HepG2 (cell line): ENCODE data around the gene PLRG1. TPM values are rescaled to one million over a fixed set of nuclear protein-coding genes. Genes with fewer than 3 reads are reported as not detected.

ENCODE experiments used
- CEBPB ChIP-seq: IDR thresholded peaks from 2 replicates; pipeline ENCODE4 v1.6.1; 2011; ENCODE audit warnings: low read depth, low read length, improper control_type of control experiment, borderline replicate concordance
- HDAC6 ChIP-seq: fragments of 200-600 bp; sonication (generic); IDR thresholded peaks from 2 replicates; pipeline ENCODE4 v1.7.0; 2017; ENCODE audit warnings: mild to moderate bottlenecking, antibody characterized with exemption, low read length, low read depth
- MAX ChIP-seq: IDR thresholded peaks from 2 replicates; pipeline ENCODE4 v1.6.1; 2012; ENCODE audit warnings: inconsistent platforms
- NCOA2 ChIP-seq: sonication (generic); formaldehyde crosslinking; IDR thresholded peaks from 2 replicates; pipeline ENCODE4 v1.8.0; 2022; ENCODE audit warnings: inconsistent platforms
- NR2F2 ChIP-seq: IDR thresholded peaks from 2 replicates; pipeline ENCODE4 v1.6.1; 2012; ENCODE audit warnings: low read depth, inconsistent platforms, borderline replicate concordance
- RELA ChIP-seq: sonication (generic); formaldehyde crosslinking; IDR thresholded peaks from 2 replicates; pipeline ENCODE4 v1.4.0; 2020; ENCODE audit warnings: missing genetic modification reagents
- RXRA ChIP-seq: sonication (generic); formaldehyde crosslinking; IDR thresholded peaks from 2 replicates; pipeline ENCODE4 v1.5.1; 2020; ENCODE audit warnings: missing genetic modification reagents
- THAP8 ChIP-seq: sonication (generic); formaldehyde crosslinking; IDR thresholded peaks from 2 replicates; pipeline ENCODE4 v1.5.1; 2020; ENCODE audit warnings: missing genetic modification reagents, mild to moderate bottlenecking, borderline replicate concordance
- TOE1 ChIP-seq: sonication (generic); formaldehyde crosslinking; IDR thresholded peaks from 2 replicates; pipeline ENCODE4 v1.4.0; 2020; ENCODE audit warnings: mild to moderate bottlenecking, missing genetic modification reagents
- ZNF263 ChIP-seq: sonication (generic); formaldehyde crosslinking; IDR thresholded peaks from 2 replicates; pipeline ENCODE4 v1.4.0; 2020; ENCODE audit warnings: missing genetic modification reagents
- ZNF407 ChIP-seq: sonication (generic); formaldehyde crosslinking; IDR thresholded peaks from one replicate; pipeline ENCODE4 v1.5.1; 2020; ENCODE audit warnings: mild to moderate bottlenecking, missing genetic modification reagents; ENCODE audit errors: not compliant biosample characterization
- ZNF841 ChIP-seq: sonication (generic); formaldehyde crosslinking; IDR thresholded peaks from 2 replicates; pipeline ENCODE4 v1.8.1; 2023; ENCODE audit warnings: missing genetic modification reagents, borderline replicate concordance
- polyA plus RNA-seq, 8 experiments: library from polyadenylated mRNA; depleted of rRNA in 3 of 8; stranded (reverse) in 7 of 8; unstranded in 1 of 8; fragments of >200 nt; fragmentation: Illumina TruSeq in 4 of 8; extraction: Trizol in 4 of 8; gene quantifications; 2 replicates each; pipeline versions ENCODE4 v1.2.1 to v1.2.3, GENCODE V29; 2011 to 2016; ENCODE audit warnings: low read depth in 4 of 8, missing spikeins in 1 of 8, mixed read lengths in 1 of 8; ENCODE audit not compliant: insufficient read depth in 1 of 8
- total RNA-seq, 5 experiments: library from RNA; depleted of rRNA; stranded (reverse); fragments of >200 nt; fragmentation: Illumina TruSeq; extraction: Trizol; gene quantifications; 2 replicates each; pipeline ENCODE4 v1.2.3, GENCODE V29; 2016; ENCODE audit warnings: low read depth in 1 of 5
- TF ChIP-seq, protein P1 (sequence below): sonication (generic); formaldehyde crosslinking; IDR thresholded peaks from 2 replicates; pipeline ENCODE4 v1.5.0; 2020; ENCODE audit warnings: missing genetic modification reagents, mild to moderate bottlenecking, borderline replicate concordance
- TF ChIP-seq, protein P2 (sequence below): sonication (generic); formaldehyde crosslinking; IDR thresholded peaks from 2 replicates; pipeline ENCODE4; 2020; ENCODE audit warnings: missing genetic modification reagents, mild to moderate bottlenecking, borderline replicate concordance

Gene PLRG1
- total and polyA plus RNA-seq, 2 of the 13 experiments (the other 11 are each of a cell fraction or from before 2014, with no cell fraction given): 77.3 to 110 TPM

DNA sequence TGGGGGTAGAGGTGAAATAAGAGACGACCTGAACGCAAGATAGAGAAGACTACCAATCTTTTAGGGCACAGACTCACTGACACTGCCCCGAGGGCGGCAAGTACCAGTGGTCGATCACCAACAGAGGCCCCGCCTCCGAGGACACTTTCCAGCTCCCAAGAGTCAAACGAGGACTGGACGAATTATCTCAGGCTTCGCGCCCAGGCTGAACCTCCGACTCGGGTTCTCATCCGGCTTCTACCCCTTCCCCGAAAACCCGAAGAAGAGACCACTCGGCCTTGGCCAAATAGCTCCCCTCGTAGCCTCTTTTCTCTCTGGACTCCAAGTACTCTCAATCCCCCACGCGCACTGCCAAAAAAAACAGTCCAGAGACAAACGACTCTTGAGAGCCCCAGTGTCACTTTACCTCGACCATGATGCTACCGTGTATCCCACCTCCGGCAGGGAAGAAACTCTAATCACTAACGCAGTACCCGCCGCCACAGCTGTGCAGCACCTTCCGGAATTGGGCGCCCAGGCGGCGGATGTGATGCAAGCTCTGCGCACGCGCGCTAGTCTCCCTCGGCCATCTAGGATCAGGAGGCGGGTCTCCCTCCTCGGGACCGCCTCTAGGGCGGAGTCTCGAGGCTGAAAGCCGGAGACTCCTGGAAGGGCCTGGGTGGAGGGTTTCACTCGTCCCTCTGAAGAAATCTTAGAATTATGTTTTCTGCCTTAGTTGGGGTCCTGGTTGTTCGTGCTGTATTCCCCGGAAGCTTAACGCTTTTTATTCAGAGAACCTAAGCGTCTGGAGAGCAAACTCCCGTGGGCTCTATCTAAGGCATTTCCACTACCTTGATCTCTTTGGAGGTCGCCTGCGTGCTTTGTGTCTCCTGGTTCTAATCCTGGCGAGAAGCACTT is at the start of gene PLRG1 (continued):
- TF ChIP-seq THAP8 (CRISPR knock-in tag) (no peak), ZNF263 (no peak), RELA (no peak), NR2F2 (no peak), NCOA2 (CRISPR knock-in tag) (no peak), CEBPB (peak; percentile 91), MAX (peak; percentile 50; the same call in 1 of the 2 replicates), TOE1 (CRISPR knock-in tag) (no peak), ZNF841 (CRISPR knock-in tag) (no peak), ZNF407 (CRISPR knock-in tag) (peak; percentile 49), RXRA (CRISPR knock-in tag) (no peak), HDAC6 (no peak)
- TF ChIP-seq, protein P1, sequence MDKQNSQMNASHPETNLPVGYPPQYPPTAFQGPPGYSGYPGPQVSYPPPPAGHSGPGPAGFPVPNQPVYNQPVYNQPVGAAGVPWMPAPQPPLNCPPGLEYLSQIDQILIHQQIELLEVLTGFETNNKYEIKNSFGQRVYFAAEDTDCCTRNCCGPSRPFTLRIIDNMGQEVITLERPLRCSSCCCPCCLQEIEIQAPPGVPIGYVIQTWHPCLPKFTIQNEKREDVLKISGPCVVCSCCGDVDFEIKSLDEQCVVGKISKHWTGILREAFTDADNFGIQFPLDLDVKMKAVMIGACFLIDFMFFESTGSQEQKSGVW (CRISPR knock-in tag): no peak
- TF ChIP-seq, protein P2, sequence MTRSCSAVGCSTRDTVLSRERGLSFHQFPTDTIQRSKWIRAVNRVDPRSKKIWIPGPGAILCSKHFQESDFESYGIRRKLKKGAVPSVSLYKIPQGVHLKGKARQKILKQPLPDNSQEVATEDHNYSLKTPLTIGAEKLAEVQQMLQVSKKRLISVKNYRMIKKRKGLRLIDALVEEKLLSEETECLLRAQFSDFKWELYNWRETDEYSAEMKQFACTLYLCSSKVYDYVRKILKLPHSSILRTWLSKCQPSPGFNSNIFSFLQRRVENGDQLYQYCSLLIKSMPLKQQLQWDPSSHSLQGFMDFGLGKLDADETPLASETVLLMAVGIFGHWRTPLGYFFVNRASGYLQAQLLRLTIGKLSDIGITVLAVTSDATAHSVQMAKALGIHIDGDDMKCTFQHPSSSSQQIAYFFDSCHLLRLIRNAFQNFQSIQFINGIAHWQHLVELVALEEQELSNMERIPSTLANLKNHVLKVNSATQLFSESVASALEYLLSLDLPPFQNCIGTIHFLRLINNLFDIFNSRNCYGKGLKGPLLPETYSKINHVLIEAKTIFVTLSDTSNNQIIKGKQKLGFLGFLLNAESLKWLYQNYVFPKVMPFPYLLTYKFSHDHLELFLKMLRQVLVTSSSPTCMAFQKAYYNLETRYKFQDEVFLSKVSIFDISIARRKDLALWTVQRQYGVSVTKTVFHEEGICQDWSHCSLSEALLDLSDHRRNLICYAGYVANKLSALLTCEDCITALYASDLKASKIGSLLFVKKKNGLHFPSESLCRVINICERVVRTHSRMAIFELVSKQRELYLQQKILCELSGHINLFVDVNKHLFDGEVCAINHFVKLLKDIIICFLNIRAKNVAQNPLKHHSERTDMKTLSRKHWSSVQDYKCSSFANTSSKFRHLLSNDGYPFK: peak; percentile 35; the same call in 1 of the 2 replicates
